Fibroblast of the aortic adventitia (primary cell): ENCODE results near the gene TRPC3. TPM values are rescaled to one million over a fixed set of nuclear protein-coding genes. Genes with fewer than 3 reads are reported as not detected.

Experiments
- DNase-seq: peaks from one replicate; pipeline ENCODE4 v3.0.0-alpha.2; 2010; ENCODE audit warnings: low read depth
- H3K4me3 ChIP-seq: 2 replicates; pipeline ENCODE4 v1.5.1; 2011; ENCODE audit warnings: low read depth, mild to moderate bottlenecking, control low read depth, low read length, moderate library complexity
- CTCF ChIP-seq: IDR thresholded peaks from 2 replicates; pipeline ENCODE4 v1.5.1; 2011; ENCODE audit warnings: mild to moderate bottlenecking, low read length, control low read depth, inconsistent platforms; ENCODE audit not compliant: insufficient read depth
- total RNA-seq: library from RNA; depleted of rRNA; stranded (reverse); fragments of >200 nt; gene quantifications from 2 replicates; pipeline ENCODE4 v1.2.3, GENCODE V29; 2012; ENCODE audit warnings: low replicate concordance

TRPC3 gene
- total RNA-seq, 1 donor, result 0.45 TPM

GRCh38 chr4:121842862-121843261, 109.0 kb downstream of the TRPC3 start:
- DNase-seq, result no peak
- no peak overlapping the region for H3K4me3 ChIP-seq
- no peak for TF ChIP-seq CTCF

- no peak for TF ChIP-seq CTCF
- no peak for DNase-seq
Measured at GRCh38 chr4:121838136-121838535, 113.7 kb downstream of the TRPC3 start.

GRCh38 chr4:121829511-121829910, 122.3 kb downstream of the TRPC3 start:
- no peak for DNase-seq
- no peak for TF ChIP-seq CTCF
- no peak overlapping the region for H3K4me3 ChIP-seq

More at GRCh38 chr4:121838136-121838535, 113.7 kb downstream of the TRPC3 start:
- no peak overlapping the region for H3K4me3 ChIP-seq

Other genes starting within 250 kb of the TRPC3 start
- gene SMIM43, start 186.9 kb downstream of the TRPC3 start, total RNA-seq, result 0.45 and 1.1 TPM in 2 replicates
- gene EXOSC9, start 150.7 kb downstream of the TRPC3 start, total RNA-seq, result 26.8 and 50.7 TPM in 2 replicates
- 3.8 and 63.9 TPM in 2 replicates for gene CCNA2, start 128.2 kb downstream of the TRPC3 start, total RNA-seq
- gene BBS7, start 81.6 kb downstream of the TRPC3 start, total RNA-seq, result 17.8 and 24.3 TPM in 2 replicates
- gene BLTP1, start 200.3 kb upstream of the TRPC3 start, total RNA-seq, result 117 and 132 TPM in 2 replicates